AG04449 (cell line): ENCODE measurements around the gene TMEM196.

Experiments used
- CTCF ChIA-PET: fragments of 350-600 bp; formaldehyde crosslinking; extraction: SDS; loops from one replicate; lab custom pipeline; 2021; ENCODE audit warnings: antibody characterized with exemption; lab: Yijun Ruan, JAX
- POLR2A ChIA-PET: fragments of 400-600, 350-600 bp; formaldehyde crosslinking; extraction: SDS; loops from one replicate; lab custom pipeline; 2020; ENCODE audit warnings: antibody characterized with exemption, inconsistent platforms; lab: Yijun Ruan, JAX
- DNase-seq: peaks from one replicate; pipeline ENCODE4 v3.0.0-alpha.2; 2010; ENCODE audit warnings: low read depth, low spot score
- H3K4me3 ChIP-seq: 2 replicates; pipeline ENCODE4 v1.5.1; 2011; ENCODE audit warnings: low read depth, mild to moderate bottlenecking, control low read depth, low read length
- TF ChIP-seq, protein P1 (sequence below): IDR thresholded peaks from one replicate; pipeline ENCODE4 v1.5.1; 2011; ENCODE audit warnings: mild to moderate bottlenecking, moderate library complexity, low read length, control low read depth, inconsistent platforms; ENCODE audit not compliant: insufficient read depth; ENCODE audit errors: missing control alignments

The TMEM196 gene

DNA sequence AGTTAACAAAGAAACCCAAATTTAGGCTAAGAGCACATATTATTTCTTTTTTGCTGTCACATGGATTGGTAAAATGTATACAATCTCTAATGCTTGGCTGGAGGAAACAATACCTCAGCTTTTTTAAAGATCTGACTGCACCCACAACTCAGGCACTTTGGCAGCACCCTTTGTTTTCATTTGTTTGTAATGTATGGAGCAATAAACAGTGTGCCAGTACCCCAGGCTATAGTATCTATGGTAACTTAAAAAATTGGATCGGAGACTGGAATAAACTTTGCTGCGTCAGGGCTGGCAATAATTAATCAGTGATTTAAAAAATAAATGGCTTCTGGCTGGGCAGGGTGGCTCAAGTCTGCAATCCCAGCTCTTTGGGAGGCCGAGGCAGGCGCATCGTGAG, 91.8 kb downstream of the TMEM196 start:
- POLR2A ChIA-PET = no interaction called here
- CTCF ChIA-PET = no interaction called here
- TF ChIP-seq, protein P1, sequence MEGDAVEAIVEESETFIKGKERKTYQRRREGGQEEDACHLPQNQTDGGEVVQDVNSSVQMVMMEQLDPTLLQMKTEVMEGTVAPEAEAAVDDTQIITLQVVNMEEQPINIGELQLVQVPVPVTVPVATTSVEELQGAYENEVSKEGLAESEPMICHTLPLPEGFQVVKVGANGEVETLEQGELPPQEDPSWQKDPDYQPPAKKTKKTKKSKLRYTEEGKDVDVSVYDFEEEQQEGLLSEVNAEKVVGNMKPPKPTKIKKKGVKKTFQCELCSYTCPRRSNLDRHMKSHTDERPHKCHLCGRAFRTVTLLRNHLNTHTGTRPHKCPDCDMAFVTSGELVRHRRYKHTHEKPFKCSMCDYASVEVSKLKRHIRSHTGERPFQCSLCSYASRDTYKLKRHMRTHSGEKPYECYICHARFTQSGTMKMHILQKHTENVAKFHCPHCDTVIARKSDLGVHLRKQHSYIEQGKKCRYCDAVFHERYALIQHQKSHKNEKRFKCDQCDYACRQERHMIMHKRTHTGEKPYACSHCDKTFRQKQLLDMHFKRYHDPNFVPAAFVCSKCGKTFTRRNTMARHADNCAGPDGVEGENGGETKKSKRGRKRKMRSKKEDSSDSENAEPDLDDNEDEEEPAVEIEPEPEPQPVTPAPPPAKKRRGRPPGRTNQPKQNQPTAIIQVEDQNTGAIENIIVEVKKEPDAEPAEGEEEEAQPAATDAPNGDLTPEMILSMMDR = no peak
- DNase-seq = no peak
- no peak overlapping the region for H3K4me3 ChIP-seq

DNA sequence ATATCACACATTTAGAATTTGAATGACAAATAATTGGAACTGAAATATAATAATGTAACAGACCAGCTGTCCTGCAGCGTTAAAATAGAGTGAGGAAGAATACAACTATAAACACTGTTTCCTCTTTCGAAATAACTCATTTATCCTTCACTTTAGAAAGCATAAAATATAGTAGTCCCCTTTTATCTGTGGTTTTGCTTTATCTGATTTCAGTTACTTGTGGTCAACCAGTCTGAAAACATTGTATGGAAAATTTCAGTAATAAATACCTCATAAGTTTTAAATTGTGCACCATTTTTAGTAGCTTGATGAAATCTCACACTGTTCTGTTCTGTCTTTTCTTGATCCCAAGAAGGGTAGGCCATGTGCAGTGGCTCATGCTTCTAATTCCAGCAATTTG, 96.2 kb downstream of the TMEM196 start:
- ChIA-PET POLR2A (no interaction called here), CTCF (interaction anchor here (1.0 kb wide), 1 partner anchor 13 kb away, joined by 3 read pairs; no protein-coding TSS in a partner anchor)
- TF ChIP-seq, protein P1 = no peak
- H3K4me3 ChIP-seq = no peak overlapping the region
- no peak for DNase-seq

DNA sequence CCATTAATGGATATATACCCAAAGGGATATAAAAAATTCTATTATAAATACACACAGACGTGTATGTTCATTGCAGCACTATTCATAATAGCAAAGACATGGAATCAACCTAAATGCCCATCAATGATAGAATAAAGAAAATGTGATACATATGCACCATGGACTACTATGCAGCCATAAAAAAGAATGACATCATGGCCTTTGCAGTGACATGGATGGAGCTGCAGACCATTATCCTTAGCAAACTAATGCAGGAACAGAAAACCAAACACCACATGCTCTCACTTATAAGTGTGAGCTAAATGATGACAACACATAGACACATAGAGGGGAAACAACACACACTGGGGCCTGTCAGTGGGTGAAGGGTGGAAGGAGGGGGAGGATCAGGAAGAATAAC, 97.6 kb downstream of the TMEM196 start:
- ChIA-PET CTCF (no interaction called here), POLR2A (no interaction called here)
- no peak overlapping the region for H3K4me3 ChIP-seq
- TF ChIP-seq, protein P1 = no peak
- no peak for DNase-seq

DNA sequence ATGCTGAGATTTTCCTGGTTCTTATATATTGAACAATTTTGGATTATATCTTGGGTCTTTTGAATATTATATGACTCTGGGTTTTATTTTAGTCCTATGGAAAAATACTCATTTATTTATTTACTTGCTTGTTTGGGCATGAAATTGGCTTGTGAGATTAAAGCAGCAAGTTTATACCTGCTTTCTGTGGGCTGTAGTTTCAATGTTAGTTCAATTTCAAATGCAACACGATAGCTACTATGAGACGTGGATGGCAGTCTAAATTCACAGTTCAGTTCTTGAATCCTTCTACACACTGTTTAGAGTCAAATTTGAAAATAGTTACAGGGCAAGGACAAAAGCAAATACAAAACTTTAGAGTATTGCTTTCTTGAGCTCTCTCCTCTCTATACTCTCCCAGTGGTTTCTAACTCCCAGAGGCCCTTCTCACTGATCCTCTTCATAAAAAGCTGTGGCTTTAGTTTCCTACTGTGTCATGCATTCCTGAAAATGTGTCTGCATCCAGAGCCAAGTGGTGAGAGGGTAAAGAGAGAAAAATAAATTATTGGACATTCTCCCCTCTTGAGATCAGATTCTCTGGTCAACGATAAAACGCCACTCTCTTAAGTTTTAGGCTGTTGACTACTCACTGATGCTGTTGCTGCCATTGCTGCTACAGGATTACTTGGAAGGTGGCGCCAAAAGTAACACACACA, 99.0 kb downstream of the TMEM196 start:
- POLR2A ChIA-PET = no interaction called here
- no peak for DNase-seq
- no peak overlapping the region for H3K4me3 ChIP-seq
- CTCF ChIA-PET = interaction anchor here (1.1 to 1.6 kb wide), 3 partner anchors 39 to 552 kb away, joined by 3 to 4 read pairs (median 4); no protein-coding TSS in a partner anchor
- TF ChIP-seq, protein P1 = no peak

DNA sequence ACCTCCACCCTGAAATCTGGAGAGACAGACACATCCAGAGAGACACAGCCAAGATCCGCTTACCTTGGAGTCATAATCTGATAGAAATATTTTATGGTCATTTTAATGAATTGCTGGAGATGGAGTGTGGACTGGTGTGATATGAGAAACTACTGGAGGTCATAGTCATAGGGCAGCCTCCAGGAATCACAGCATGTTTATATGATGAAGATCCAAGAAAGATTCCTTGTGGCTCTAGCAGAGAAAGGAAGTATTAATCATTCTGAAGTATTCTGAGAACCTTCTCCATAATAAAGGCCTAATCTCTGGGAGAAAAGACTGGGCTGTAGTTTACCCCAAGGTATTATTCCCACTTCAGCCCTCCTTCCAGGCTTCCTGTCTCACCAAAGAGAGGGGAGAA, 102.6 kb downstream of the TMEM196 start:
- no peak for DNase-seq
- ChIA-PET CTCF (interaction anchor here (0.6 to 1.1 kb wide), 3 partner anchors 43 to 1081 kb away, joined by 3 read pairs; no protein-coding TSS in a partner anchor), POLR2A (no interaction called here)
- no peak overlapping the region for H3K4me3 ChIP-seq
- TF ChIP-seq, protein P1 = no peak
